Body of pancreas (tissue), 4 donors: Measurements from ENCODE around the gene SMOC2.

Source experiments
- CTCF ChIP-seq, 7 experiments: fragments of 450-650 bp in 4 of 7; fragments of 200-600 bp in 3 of 7; sonication (generic) in 3 of 7; IDR thresholded peaks; one replicate each; pipeline ENCODE4 v1.5.1; 2016 to 2019; ENCODE audit warnings: antibody characterized with exemption in 7 of 7
- POLR2A ChIP-seq, 3 donors: fragments of 450-650 bp; IDR thresholded peaks; one replicate each; pipeline ENCODE4 v1.6.1; 2016; ENCODE audit warnings: antibody characterized with exemption in 3 of 3, mild to moderate bottlenecking in 2 of 3

GRCh38 chr6:168507730-168508129, 66.7 kb downstream of the SMOC2 start:
- TF ChIP-seq POLR2A (IDR thresholded peaks at IDR 0.05) (no peak), CTCF (IDR thresholded peaks at IDR 0.05) (no peak)
